GM03348 (cell line): ENCODE results near the gene CSN2.
"Not testable (repeated sequence)": the region's sequence is repeated elsewhere in the genome, so short reads cannot be mapped to it uniquely, and the experiment has no call there.

ENCODE experiments used
- DNase-seq: peaks from one replicate; pipeline ENCODE4 v3.0.0; 2012; ENCODE audit warnings: low spot score

The CSN2 gene, protein sequence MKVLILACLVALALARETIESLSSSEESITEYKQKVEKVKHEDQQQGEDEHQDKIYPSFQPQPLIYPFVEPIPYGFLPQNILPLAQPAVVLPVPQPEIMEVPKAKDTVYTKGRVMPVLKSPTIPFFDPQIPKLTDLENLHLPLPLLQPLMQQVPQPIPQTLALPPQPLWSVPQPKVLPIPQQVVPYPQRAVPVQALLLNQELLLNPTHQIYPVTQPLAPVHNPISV

DNA sequence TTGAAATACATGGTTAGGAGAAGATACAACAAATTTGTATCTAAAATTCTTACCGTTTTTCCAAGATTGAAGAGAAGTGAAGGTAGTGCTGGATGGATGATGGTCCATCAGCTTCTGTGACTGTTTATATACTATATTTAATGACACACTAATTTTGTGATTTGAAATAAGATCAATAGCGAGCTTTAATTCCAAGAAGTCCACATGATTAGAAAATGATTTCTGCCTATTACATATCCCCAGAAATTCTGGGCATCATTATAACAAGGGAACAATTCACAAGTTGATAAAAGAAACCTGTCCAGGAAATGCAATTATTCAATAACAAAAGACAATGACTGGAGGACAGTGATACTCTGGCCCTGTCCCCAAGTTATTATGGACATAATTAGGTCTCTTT is at the start of gene CSN2:
TSS of gene CSN2 (minus strand) at position 101 of the 400 bp plus-strand sequence. CDS start 4,733 bp downstream, outside the sequence.
- DNase-seq, result no peak

DNA sequence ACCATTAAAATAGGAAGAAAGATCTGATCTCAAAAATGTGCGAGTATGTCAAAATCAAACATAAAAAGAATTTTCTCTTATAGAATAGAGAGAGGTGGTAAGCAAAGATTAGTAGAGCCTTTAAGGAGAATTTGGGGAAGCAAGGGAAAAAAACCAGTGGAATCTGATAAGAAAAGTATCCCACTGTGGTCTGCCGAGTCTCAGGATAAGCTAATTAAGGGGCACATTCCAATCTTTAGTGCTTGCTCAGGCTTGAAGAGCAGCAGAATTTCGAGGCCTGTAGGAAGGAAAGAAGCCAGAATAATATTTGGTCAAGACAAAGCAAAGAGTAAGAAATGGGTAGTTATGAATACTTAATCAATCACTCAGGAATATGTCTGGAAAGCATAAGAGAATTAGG is 43.2 kb upstream of the CSN2 start:
- no peak for DNase-seq

DNA sequence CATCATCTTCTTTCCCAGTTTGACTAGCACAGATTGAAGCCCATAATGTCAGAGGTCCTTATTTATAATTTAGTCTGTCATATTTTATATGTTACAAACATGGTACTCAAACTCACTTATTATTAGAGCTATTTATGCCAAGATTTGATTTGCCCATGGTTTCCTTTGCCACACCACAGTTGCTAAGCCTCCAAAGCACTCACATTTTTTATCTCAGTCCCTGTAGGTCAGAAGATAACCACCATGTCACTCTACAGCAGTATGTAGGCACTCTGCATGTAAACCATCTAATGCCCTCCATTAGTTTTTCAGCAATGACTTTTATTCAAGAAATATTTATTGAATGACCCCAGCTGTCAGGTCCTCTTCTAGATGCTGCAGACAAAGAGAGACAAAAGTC is 37.0 kb upstream of the CSN2 start:
- no peak for DNase-seq

DNA sequence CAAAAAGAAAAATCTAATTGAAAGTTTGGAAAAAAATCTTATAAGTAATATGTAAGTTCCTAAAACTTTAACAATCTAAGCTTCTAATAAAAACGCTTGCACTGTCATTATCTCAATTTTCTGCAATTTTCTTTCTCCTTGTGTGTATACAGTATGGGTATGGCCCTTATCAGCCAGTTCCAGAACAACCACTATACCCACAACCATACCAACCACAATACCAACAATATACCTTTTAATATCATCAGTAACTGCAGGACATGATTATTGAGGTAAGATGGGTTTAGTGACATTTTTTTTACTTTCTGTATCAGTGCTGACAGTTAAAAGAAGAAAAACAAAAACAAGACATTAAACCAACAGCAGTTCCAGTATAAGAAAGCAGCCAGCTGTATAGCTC is 35.2 kb upstream of the CSN2 start:
- DNase-seq, result no peak

DNA sequence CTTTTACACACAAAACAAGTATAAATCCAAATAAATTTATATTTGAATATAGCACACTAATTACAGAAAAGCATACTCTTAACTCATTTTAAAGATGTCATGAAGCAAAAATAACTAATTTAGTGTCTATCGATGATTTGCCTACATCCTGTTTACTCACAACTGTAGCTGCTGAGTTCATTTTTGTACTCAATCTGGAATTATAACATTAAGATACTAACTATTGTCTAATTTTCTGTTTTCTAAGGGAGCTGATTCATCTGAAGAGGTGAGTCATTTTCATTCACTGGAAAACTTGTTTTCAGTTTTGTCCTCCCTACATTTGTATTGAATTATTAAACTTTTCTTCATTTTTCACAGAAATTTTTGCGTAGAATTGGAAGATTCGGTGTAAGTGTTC is 33.9 kb upstream of the CSN2 start:
- no peak for DNase-seq

DNA sequence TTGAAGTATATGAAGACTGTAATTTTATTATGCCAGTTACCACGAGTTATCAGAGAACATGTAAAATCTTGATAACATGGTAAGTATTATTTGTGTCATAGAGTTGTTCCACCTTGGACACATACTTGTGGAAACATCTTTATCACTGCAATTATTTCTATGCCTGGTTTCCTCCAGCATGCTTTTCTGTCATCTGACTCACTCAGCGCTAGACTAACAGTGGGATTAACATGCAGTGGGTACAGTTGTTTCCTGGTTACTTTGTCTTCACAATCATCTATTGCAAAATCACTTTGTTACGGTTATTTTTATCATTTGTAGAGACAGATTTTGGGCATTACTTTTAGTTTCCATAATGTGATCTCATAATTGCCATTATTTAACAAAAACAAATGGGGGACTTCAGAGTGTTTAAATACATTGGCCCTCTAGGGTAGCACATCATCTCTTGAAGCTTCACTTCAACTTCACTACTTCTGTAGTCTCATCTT is 30.0 kb upstream of the CSN2 start, which contains the start of gene STATH:
TSS of gene STATH (plus strand) at position 441 of the 491 bp plus-strand sequence. CDS start 2,472 bp downstream, outside the sequence.
- no peak for DNase-seq

DNA sequence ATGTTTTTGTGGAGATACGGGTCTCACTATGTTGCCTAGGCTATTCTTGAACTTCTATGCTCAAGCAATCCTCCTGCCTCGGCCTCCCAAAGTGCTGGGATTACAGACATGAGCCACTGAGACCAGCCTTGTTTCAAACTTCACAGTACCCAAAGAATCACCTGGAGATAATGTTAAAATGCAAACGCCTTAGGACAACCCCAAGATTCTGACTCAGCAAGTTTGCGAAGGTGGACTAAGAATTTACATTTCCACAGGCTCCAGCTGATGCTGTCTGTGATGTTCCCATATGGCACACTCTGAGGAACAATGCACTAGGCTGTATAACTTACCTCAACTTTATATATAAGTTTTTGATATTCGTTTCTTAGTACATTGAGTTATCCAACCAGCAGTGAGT is 29.3 kb upstream of the CSN2 start:
- DNase-seq, result no peak

DNA sequence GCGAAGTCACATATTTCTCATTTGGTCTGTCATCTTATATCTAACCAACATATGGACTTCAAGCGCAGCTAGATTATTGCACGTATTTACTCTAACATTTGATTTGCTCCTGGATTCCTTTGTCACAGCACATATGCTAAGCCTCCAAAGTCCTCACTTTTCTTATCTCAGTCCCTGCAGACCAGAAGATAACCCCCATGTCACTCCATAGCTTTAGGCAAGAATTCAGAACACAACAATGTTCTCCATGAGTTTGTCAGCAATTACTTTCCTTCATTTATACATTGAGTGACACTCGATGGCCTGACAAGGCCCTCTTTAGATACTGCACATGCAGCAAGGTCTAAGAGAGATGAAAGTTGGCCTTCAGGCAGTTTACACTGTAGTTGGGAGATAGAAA is 25.5 kb upstream of the CSN2 start:
- no peak for DNase-seq

DNA sequence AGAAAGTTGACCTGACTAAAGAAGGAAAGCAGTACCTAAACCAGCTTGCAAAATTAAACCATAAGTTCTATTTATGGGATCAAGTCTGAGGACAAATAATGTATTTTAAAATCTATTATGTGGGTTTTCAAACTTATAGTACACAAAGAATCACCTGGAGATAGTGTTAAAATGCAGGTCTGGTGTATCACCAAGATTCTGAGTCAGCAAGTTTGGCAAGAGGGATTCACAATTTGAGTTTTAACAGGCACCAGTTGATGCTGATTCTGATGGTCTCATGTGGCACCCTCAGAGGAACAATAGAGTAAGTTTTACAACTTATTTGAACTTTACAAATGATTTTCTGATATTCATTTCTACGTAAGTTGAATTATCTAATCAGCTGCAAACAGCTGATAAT is 21.1 kb upstream of the CSN2 start:
- no peak for DNase-seq

DNA sequence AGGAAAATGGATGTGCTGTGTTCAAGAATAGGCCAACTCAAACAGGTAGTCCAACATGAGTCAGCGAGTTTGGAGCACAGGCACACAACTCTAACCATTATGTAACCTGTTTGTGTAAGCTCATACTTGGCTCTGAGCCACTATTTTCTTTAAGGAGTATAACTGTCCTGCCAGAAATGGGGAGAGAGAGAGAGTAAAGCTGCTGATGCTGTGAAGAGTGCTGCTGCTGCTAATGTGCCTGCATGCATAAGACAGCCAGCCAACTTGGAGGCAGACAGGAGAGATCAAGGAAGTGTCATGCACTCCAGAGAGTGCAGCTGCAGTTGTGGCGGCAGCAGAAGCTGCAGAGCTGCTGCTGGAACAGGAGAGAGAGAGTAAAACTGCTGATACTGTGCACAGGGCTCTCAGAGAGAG is 18.5 kb upstream of the CSN2 start:
- DNase-seq, result no peak

DNA sequence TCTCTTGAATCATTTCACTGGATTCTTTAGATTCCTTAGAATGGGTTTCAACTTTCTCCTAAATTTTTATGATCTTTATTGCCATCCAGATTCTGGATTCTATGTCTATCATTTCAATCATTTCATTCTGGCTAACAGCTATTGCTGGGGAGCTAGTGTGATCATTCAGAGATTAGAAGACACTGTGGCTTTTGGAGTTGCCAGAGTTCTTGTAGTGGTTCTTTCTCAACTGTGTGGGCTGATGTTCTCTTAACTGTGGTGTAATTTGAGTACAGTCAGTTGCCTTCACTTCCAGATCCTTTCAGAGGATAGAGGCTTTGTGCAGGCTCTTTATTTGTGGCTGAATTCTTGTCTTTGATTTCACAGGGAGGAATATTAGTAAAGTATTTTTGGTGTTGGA is 12.1 kb upstream of the CSN2 start:
- no peak for DNase-seq

DNA sequence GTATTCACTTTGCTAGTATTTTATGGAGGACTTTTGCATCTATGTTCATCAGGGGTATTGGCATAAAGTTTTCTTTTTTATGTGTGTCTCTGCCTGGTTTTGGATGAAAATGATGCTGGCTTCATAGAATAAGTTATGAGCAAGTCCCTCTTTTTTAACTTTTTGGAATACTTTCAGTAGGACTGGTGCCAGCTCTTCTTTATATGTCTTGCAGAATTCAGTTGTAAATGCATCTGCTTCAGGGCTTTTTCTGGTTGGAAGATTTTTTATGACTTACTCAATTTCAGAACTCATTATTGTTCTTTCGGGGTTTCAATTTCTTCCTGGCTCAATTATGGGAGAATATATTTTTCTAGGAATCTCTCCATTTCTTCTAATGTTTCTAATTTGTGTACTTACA is 9.1 kb upstream of the CSN2 start:
- no peak for DNase-seq

DNA sequence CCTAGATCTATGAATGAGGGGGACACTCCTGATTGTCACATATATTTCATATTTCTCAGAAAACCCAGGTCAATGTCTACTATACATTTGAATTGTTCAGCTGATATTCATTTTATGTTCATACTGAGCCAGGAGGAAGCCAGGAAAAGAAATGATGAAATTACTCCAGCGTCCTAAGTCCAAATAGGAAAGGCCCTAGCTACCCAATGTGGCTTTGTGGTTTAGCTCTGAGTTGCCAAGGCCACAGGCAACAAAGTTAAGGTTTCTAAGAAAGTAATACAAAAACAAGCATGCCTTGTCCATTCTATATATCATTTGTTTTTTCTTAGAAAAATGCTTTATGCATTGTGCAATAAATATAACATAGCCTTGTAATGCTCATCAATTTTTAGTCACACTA is 4.5 kb upstream of the CSN2 start:
- no peak for DNase-seq

DNA sequence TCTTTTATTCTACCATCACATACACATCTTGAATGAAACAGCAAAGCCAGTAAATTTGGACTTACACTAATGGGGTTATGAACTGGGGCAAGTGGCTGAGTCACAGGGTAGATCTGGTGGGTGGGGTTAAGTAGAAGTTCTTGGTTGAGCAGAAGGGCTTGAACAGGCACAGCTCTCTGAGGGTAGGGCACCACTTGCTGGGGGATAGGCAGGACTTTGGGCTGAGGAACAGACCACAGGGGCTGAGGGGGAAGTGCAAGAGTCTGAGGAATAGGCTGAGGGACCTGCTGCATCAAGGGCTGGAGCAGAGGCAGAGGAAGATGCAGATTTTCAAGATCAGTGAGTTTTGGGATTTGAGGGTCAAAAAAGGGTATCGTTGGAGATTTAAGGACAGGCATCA is 8.3 kb downstream of the CSN2 start:
- no peak for DNase-seq

DNA sequence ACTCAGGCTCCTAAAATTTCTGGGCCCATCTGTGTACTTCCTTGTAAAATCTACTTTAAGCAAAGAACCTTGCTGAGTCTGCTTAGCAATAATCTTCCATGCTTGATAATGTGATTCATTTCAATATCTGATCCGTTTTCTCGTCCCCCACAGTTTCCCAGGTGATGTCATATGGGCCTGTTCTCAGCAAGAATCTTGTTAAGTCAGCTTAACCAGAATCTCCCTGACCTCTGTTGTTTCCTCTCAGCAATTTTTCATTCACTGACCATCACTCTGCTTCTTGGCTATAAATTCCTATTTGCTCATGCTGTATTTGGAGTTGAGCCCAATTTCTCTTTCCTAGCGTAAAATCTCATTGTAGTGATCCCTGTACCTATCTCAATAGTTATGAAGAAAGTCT is 13.9 kb downstream of the CSN2 start:
- DNase-seq, result no peak

DNA sequence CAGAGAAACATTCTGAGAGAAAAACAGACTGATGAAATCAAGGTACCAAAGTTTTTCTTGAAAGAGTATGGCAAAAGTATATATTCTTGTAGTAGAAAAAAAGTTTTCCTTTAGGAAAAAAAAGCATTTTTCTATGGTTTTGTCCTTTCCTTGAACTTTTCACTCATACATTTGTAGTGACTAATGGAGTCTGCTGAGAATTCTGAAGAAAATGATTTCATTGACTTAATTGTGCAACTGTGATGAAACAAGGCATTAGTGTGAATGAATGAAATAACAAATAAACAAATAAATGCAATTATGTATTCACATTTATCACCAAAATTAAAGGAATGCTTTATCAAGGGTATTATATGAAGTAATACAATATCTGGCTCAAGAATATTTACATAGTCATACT is 29.0 kb downstream of the CSN2 start:
- DNase-seq, result no peak

DNA sequence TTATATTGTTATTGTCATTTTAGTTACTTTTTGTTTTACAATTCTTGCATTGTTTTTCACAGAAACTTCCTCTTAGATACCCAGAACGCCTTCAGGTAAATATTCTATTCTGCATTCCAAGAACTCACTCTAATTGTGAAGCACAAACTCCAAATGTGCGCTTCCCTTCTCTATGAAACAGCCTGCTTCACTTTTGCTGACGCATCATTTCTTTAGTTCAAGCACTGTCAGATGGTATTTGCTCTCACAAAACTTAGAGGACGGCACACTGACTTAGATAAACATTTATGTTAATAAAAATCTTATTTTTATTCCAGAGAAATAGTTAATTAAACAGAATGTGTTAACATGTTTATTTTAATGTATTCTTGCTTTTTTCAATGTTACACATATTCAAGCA is 31.4 kb downstream of the CSN2 start:
- DNase-seq, result no peak

DNA sequence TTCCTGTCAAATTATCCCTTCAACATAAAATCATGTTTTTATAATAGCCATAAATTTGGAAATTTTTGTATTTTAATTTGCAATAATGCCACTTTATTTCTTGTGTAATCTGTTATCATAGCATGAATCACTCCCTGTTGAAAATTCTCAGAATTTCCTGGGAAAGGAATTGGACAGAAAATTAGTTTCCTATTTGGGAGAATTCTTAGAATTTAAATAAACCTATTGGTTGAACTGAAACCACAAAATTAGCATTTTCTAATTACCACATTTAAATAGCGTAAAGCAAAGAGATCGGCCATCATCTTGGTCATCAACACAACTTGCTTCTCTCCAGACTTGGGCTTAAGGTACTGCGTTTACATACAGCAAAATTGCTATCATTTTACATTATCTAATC is 34.8 kb downstream of the CSN2 start, which contains the start of gene CSN1S1:
TSS of gene CSN1S1 (plus strand) at position 301 of the 400 bp plus-strand sequence. CDS start 1,488 bp downstream, outside the sequence.
- no peak for DNase-seq

DNA sequence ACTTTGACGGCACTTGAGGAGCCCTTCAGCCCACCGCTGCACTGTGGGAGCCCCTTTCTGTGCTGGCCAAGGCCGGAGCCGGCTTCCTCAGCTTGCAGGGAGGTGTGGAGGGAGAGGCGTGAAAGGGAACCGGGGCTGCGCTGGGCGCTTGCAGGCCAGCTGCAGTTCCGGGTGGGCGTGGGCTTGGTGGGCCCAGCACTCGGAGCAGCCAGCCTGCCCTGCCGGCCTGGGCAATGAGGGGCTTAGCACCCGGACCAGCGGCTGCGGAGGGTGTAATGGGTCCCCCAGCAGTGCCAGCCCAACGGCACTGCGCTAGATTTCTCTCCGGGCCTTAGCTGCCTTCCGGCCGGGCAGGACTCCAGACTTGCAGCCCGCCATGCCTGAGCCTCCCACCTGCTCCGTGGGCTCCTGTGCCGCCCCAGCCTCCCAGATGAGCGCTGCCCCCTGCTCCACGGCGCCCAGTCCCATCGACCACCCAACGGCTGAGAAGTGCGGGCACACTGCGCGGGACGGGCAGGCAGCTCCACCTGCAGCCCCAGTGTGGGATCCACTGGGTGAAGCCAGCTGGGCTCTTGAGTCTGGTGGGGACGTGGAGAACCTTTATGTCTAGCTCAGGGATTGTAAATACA is 41.6 kb downstream of the CSN2 start:
- DNase-seq, result not testable (repeated sequence)

DNA sequence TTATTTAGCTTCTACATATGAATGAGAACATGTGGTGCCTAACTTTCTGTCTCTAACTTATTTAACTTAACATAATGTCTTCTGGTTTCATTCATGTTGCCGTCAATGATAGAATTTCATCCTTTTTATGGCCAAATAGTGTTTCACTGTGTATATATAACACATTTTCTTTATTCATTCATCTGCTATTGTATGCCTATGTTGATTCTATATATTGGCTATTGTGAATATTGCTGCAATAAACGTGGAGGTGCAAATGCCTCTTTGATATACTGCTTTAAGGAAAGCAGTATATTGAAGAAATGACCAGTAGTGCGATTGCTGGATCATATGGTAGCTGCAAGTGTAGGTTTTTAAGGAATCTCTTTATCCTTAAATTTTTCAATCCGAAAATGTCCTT is 44.7 kb downstream of the CSN2 start:
- no peak for DNase-seq

DNA sequence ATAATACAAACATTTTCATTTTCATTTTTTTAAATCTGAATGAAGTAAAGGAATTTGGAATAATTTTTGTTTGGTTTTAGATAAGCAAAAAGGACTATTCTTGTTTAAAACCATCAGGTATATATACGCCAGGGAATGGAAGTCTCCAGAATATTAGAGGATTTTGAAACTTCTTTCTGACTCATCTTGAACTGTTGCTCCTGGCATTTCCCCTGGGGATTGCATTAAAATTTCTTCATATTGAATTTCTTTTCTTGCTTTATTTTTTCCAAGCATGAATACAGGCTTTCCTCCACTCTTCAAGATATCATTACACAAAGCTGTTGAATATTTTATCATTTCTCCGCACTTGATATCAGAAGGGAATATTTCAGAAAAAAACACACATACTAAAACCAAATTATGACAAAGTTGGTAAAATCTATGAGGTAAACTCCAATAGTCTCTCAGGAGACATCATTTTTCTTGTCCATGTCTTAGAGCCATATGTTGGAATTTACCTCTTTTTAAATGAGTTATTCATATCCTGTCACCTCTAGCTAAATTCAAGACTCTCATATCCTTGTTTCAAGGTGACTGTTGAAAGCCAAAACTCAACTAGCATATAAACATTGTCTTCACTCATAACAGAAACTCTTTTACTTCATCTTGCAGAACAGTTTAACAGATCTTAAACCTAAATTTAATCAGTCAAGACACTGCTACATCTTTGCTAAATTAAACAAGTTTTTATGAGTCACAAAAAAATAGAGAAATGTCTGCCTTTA is 55.3 kb downstream of the CSN2 start:
- peak; percentile 32 for DNase-seq

DNA sequence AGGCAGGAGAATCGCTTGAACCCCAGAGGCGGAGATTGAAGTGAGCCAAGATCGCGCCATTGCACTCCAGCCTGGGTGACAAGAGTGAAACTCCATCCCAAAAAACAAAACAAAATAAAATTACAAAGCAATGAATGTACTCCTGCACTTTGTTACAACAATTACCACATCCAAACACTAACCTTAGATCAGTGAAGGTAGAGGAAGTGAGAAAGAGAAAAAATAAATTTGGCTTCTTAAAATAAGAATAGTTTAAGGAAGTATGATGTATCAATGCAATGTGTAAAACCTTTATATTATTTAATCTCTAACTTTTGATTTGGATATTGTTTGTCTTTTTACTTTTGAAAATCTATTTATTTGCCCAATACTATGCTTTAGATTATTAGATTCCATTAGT is 56.3 kb downstream of the CSN2 start:
- DNase-seq, result no peak

DNA sequence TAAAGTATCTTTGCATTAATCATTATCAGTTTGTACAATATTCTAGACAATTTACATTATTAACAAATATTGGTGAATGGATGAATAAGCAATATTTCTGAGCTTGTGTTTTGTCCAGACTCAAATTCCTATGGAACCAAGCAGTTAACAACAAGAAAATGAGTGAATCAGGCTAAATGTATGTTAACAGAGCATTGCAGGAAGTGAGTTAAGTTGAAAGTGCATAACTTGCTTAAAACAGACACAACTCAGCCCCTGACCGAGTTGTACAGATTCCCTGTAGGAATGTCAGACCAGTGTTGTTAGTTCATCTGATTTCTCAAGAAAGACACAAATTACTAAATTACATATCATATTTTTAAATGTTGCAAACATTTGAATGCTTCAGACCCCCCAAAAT is 58.4 kb downstream of the CSN2 start:
- no peak for DNase-seq
